ENCODE measurements around the gene BICC1.

The BICC1 gene

GRCh38 chr10:58743466-58744115 is 230.9 kb downstream of the BICC1 start:
- no peak for DNase-seq (ENCODE audit: low spot score)

GRCh38 chr10:58746474-58747185 is 234.0 kb downstream of the BICC1 start:
- no peak for DNase-seq (ENCODE audit: low spot score)

- no peak for DNase-seq (ENCODE audit: low spot score)
Measured at GRCh38 chr10:58747687-58748086, 235.0 kb downstream of the BICC1 start.

- DNase-seq (ENCODE audit: low spot score), result no peak
Measured at GRCh38 chr10:58752665-58753064, 240.0 kb downstream of the BICC1 start.

GRCh38 chr10:58753425-58753824 is 240.8 kb downstream of the BICC1 start:
- no peak for DNase-seq (ENCODE audit: low spot score)

- no peak for DNase-seq (ENCODE audit: low spot score)
Measured at GRCh38 chr10:58754469-58755339, 242.0 kb downstream of the BICC1 start.

- DNase-seq (ENCODE audit: low spot score), result no peak
Measured at GRCh38 chr10:58755340-58755610, 242.6 kb downstream of the BICC1 start.

- no peak for DNase-seq (ENCODE audit: low spot score)
Measured at GRCh38 chr10:58755677-58756076, 243.0 kb downstream of the BICC1 start.

- DNase-seq (ENCODE audit: low spot score), result no peak
Measured at GRCh38 chr10:58756130-58756719, 243.6 kb downstream of the BICC1 start.

- DNase-seq (ENCODE audit: low spot score), result no peak
Measured at GRCh38 chr10:58757352-58758065, 244.8 kb downstream of the BICC1 start.

- DNase-seq (ENCODE audit: low spot score), result no peak
Measured at GRCh38 chr10:58758321-58758720, 245.6 kb downstream of the BICC1 start.

- no peak for DNase-seq (ENCODE audit: low spot score)
Measured at GRCh38 chr10:58764087-58764747, 251.5 kb downstream of the BICC1 start.

- no peak for DNase-seq (ENCODE audit: low spot score)
Measured at GRCh38 chr10:58765910-58766309, 253.2 kb downstream of the BICC1 start.

GRCh38 chr10:58767652-58768051 is 255.0 kb downstream of the BICC1 start:
- no peak for DNase-seq (ENCODE audit: low spot score)

- no peak for DNase-seq (ENCODE audit: low spot score)
Measured at GRCh38 chr10:58771863-58772262, 259.2 kb downstream of the BICC1 start.

GRCh38 chr10:58772758-58773157 is 260.1 kb downstream of the BICC1 start:
- DNase-seq (ENCODE audit: low spot score), result no peak

GRCh38 chr10:58773341-58773740 is 260.7 kb downstream of the BICC1 start:
- no peak for DNase-seq (ENCODE audit: low spot score)

- DNase-seq (ENCODE audit: low spot score), result no peak
Measured at GRCh38 chr10:58773944-58774343, 261.3 kb downstream of the BICC1 start.

GRCh38 chr10:58775960-58776567 is 263.4 kb downstream of the BICC1 start:
- DNase-seq (ENCODE audit: low spot score), result peak; percentile 27

GRCh38 chr10:58776568-58777318 is 264.1 kb downstream of the BICC1 start:
- DNase-seq (ENCODE audit: low spot score), result no peak

Data from kidney capillary endothelial cell (primary cell).